K562 (cell line): ENCODE data around the gene MSMO1. TPM values are rescaled to one million over a fixed set of nuclear protein-coding genes. Genes with fewer than 3 reads are reported as not detected.

ENCODE experiments used
- ATAC-seq: fragments of 200-7000 bp; cut with Tn5 transposase; 3 replicates; pipeline ENCODE4 v1.9.1; 2020; ENCODE audit warnings: moderate library complexity
- BruUV-seq: library from RNA; stranded (reverse); fragments of 400-500 nt; replicated peaks from 2 replicates; lab custom pipeline; 2021; lab: Mats Ljungman, UMichigan
- CTCF ChIA-PET: fragments of 300-600 bp; formaldehyde crosslinking; extraction: SDS; loops from one replicate; lab custom pipeline; 2021; ENCODE audit warnings: low intra/inter-chr PET ratio; lab: Yijun Ruan, JAX
- POLR2A ChIA-PET: fragments of 300-600, 350-650 bp; sonication (Branson Sonifier 250); formaldehyde crosslinking; extraction: SDS; loops from one replicate; lab custom pipeline; 2021; ENCODE audit warnings: antibody characterized with exemption, inconsistent platforms; lab: Yijun Ruan, JAX
- DNase-seq, 4 experiments: peaks; one replicate each; pipeline versions ENCODE4 v3.0.0 to v3.0.0-alpha.2; 2011 to 2018; ENCODE audit warnings: low spot score in 3 of 4, mixed read lengths in 3 of 4; ENCODE audit errors: extremely low read depth in 1 of 4
- FAIRE-seq: peaks from 2 replicates; lab custom pipeline; 2011; peaks lifted over from hg19 to GRCh38; lab: Jason Lieb, UNC
- H2AFZ ChIP-seq: 2 replicates; pipeline ENCODE4 v1.6.0; 2011; ENCODE audit warnings: low read depth, low read length, control low read depth, inconsistent platforms
- H3K27ac ChIP-seq: fragments of 200-600 bp; 3 replicates; pipeline ENCODE4 v1.8.0; 2011; ENCODE audit warnings: low read depth, mild to moderate bottlenecking, control low read depth, inconsistent platforms, low read length, moderate library complexity, mixed read lengths; ENCODE audit errors: extremely low read depth
- H3K27me3 ChIP-seq, 2 experiments: fragments of 300-600 bp in 1 of 2; 2 replicates in 1 of 2; 3 replicates in 1 of 2; pipeline versions ENCODE4 v1.6.0 to v1.8.0; 2011; ENCODE audit warnings: inconsistent platforms in 2 of 2, low read length in 2 of 2, mild to moderate bottlenecking in 1 of 2, mixed read lengths in 1 of 2, moderate library complexity in 1 of 2; ENCODE audit not compliant: control insufficient read depth in 2 of 2, insufficient read depth in 2 of 2
- H3K36me3 ChIP-seq: fragments of 300-600 bp; 3 replicates; pipeline ENCODE4 v1.8.0; 2011; ENCODE audit warnings: mild to moderate bottlenecking, low read length, inconsistent platforms; ENCODE audit not compliant: control insufficient read depth, insufficient read depth
- H3K4me1 ChIP-seq, 2 experiments: fragments of 200-600 bp in 1 of 2; replicated peaks in 1 of 2; 2 replicates in 1 of 2; 3 replicates in 1 of 2; pipeline versions ENCODE4 v1.5.1 to v1.8.0; 2011; ENCODE audit warnings: inconsistent platforms in 2 of 2, low read length in 2 of 2, mild to moderate bottlenecking in 1 of 2, mixed read lengths in 1 of 2, moderate library complexity in 1 of 2; ENCODE audit not compliant: control insufficient read depth in 2 of 2, insufficient read depth in 2 of 2
- H3K4me2 ChIP-seq: 2 replicates; pipeline ENCODE4 v1.6.1; 2011; ENCODE audit warnings: low read length, control low read depth, inconsistent platforms, mixed read lengths; ENCODE audit not compliant: insufficient read depth
- H3K4me3 ChIP-seq: fragments of 200-600 bp; sonication (generic), shearing (Covaris generic); 2 replicates; pipeline ENCODE4 v1.5.1; 2016; ENCODE audit warnings: control low read depth, inconsistent platforms
- H3K79me2 ChIP-seq: fragments of 200-600 bp; 3 replicates; pipeline ENCODE4 v1.8.0; 2011; ENCODE audit warnings: low read length, inconsistent platforms; ENCODE audit not compliant: control insufficient read depth, insufficient read depth
- H3K9ac ChIP-seq, 2 experiments: 2 replicates each; pipeline versions ENCODE4 v1.6.0 to v1.6.1; 2011; ENCODE audit warnings: low read depth in 2 of 2, low read length in 2 of 2, control low read depth in 1 of 2, inconsistent platforms in 1 of 2, mild to moderate bottlenecking in 1 of 2, mixed read lengths in 1 of 2; ENCODE audit not compliant: insufficient read depth in 1 of 2
- H3K9me1 ChIP-seq: one replicate; pipeline ENCODE4 v1.6.0; 2011; ENCODE audit warnings: inconsistent platforms, mild to moderate bottlenecking, low read length, moderate library complexity; ENCODE audit not compliant: control insufficient read depth, insufficient read depth
- H3K9me3 ChIP-seq: replicated peaks from 2 replicates; pipeline ENCODE4 v1.5.1; 2011; ENCODE audit warnings: low read depth, low read length, inconsistent platforms; ENCODE audit not compliant: control insufficient read depth, insufficient read depth
- H4K20me1 ChIP-seq: replicated peaks from 2 replicates; pipeline ENCODE4 v1.6.1; 2011; ENCODE audit warnings: low read length, inconsistent platforms, mixed read lengths; ENCODE audit not compliant: control insufficient read depth, insufficient read depth
- ATF4 ChIP-seq: fragments of 450-650 bp; formaldehyde crosslinking; IDR thresholded peaks from 2 replicates; pipeline ENCODE4 v1.4.0; 2022; ENCODE audit warnings: mild to moderate bottlenecking, moderate library complexity
- CHCHD3 ChIP-seq: fragments of 250-450 bp; sonication (Bioruptor Pico); IDR thresholded peaks from 2 replicates; pipeline ENCODE4 v2.1.2; 2022; ENCODE audit warnings: mild to moderate bottlenecking
- PRMT5 ChIP-seq: sonication (generic); formaldehyde crosslinking; IDR thresholded peaks from 2 replicates; pipeline ENCODE4 v1.5.0; 2020; ENCODE audit warnings: missing genetic modification reagents
- WGBS: fragments of 100-300 bp; shearing (Covaris generic); methylation state at CpG from one replicate; pipeline ENCODE4 v1.1.6; 2016; ENCODE audit warnings: low coverage, mixed read lengths; ENCODE audit not compliant: insufficient coverage; ENCODE audit errors: missing lambda C conversion rate; 5-methylcytosine and 5-hydroxymethylcytosine counted together
- in situ Hi-C: fragments of 300-500 bp; cut with MboI; formaldehyde crosslinking; loops from 4 replicates; pipeline ENCODE4 v1.15.0; 2018; ENCODE audit warnings: inconsistent platforms, mixed read lengths
- intact Hi-C: fragments of 100-400 bp; cut with micrococcal nuclease; formaldehyde crosslinking; loops from 2 replicates; pipeline ENCODE4 v1.14.2; 2022
- polyA plus RNA-seq, 8 experiments: library from polyadenylated mRNA; depleted of rRNA in 4 of 8; stranded (reverse) in 5 of 8; unstranded in 3 of 8; fragments of >200 nt; fragmentation: Nextera tagmentation in 2 of 8; fragmentation: Illumina TruSeq in 1 of 8; extraction: Ambion mirVana in 2 of 8; extraction: Trizol in 1 of 8; gene quantifications; 2 replicates each; pipeline versions ENCODE4 v1.2.1 to v1.2.3, GENCODE V29; 2011 to 2014; ENCODE audit warnings: inconsistent platforms in 1 of 8, missing spikeins in 1 of 8
- total RNA-seq, 7 experiments: library from RNA; depleted of rRNA in 6 of 7; stranded (reverse); fragments of >200 nt in 6 of 7; fragmentation: Illumina TruSeq in 2 of 7; extraction: Trizol in 2 of 7; gene quantifications; 2 replicates each; pipeline versions ENCODE4 v1.2.1 to v1.2.3, GENCODE V29; 2011 to 2021; ENCODE audit warnings: low replicate concordance in 1 of 7

Gene MSMO1
- total and polyA plus RNA-seq, 9 of the 15 experiments (the other 6 are each of a cell fraction or from before 2014, with no cell fraction given): 32.0 to 172 (median 63.5) TPM

GRCh38 chr4:165378398-165378744, 50.9 kb downstream of the MSMO1 start:
- DNase-seq: no peak
- ChIA-PET POLR2A (interaction anchor here (1.4 kb wide), 1 partner anchor 10 kb away, joined by 3 read pairs; no protein-coding TSS in a partner anchor), CTCF (interaction anchor here (0.6 kb wide), 1 partner anchor 75 kb away, joined by 3 read pairs; no protein-coding TSS in a partner anchor)
- H4K20me1 ChIP-seq: no peaks in the 10 kb centered on the region
- no peak overlapping the region for H3K4me3 ChIP-seq
- no peak overlapping the region for H3K9ac ChIP-seq
- no peaks in the 10 kb centered on the region for H3K36me3 ChIP-seq
- H3K4me1 ChIP-seq: peaks cover 0 to 7% of the 10 kb centered on the region in 2 experiments; a peak in 2 of 5 replicates
- TF ChIP-seq PRMT5 (CRISPR knock-in tag) (no peak), CHCHD3 (CRISPR knock-in tag) (no peak), ATF4 (no peak)
- intact Hi-C loops: no loop called here
- BruUV-seq: no TSS peak
- H3K4me2 ChIP-seq: no peak overlapping the region
- ATAC-seq: no peak
- no peaks in the 10 kb centered on the region for H3K79me2 ChIP-seq
- 0% methylated on average over 1 of the region's 1 CpG for WGBS
- no peak overlapping the region for H2AFZ ChIP-seq
- H3K9me1 ChIP-seq: no peaks in the 10 kb centered on the region
- in situ Hi-C loops: no loop called here
- no peaks in the 10 kb centered on the region for H3K9me3 ChIP-seq
- no peak overlapping the region for H3K27ac ChIP-seq
- peaks cover 0 to 7% of the 10 kb centered on the region in 2 experiments; a peak in 2 of 5 replicates for H3K27me3 ChIP-seq
- FAIRE-seq: no peak
